Sigmoid colon (tissue), 4 donors: ENCODE measurements around the gene SYT7.

Source experiments
- EP300 ChIP-seq, 4 donors: sonication (generic); formaldehyde crosslinking; IDR thresholded peaks; one replicate each; pipeline ENCODE4 v1.6.1; 2017; ENCODE audit warnings: antibody characterized with exemption in 4 of 4
- POLR2A ChIP-seq, 2 donors: fragments of 450-650 bp; IDR thresholded peaks; one replicate each; pipeline ENCODE4 v1.6.1; 2016; ENCODE audit warnings: antibody characterized with exemption in 2 of 2, mild to moderate bottlenecking in 2 of 2, moderate library complexity in 2 of 2
- POLR2AphosphoS5 ChIP-seq, 4 donors: sonication (generic); formaldehyde crosslinking; IDR thresholded peaks; one replicate each; pipeline ENCODE4 v1.6.1; 2017; ENCODE audit warnings: antibody characterized with exemption in 4 of 4
- TF ChIP-seq, protein P1 (sequence below), 4 experiments: fragments of 450-650 bp in 3 of 4; fragments of 200-600 bp in 1 of 4; IDR thresholded peaks; one replicate each; pipeline ENCODE4 v1.5.1; 2016 to 2019; ENCODE audit warnings: antibody characterized with exemption in 4 of 4, mild to moderate bottlenecking in 3 of 4, moderate library complexity in 2 of 4

DNA sequence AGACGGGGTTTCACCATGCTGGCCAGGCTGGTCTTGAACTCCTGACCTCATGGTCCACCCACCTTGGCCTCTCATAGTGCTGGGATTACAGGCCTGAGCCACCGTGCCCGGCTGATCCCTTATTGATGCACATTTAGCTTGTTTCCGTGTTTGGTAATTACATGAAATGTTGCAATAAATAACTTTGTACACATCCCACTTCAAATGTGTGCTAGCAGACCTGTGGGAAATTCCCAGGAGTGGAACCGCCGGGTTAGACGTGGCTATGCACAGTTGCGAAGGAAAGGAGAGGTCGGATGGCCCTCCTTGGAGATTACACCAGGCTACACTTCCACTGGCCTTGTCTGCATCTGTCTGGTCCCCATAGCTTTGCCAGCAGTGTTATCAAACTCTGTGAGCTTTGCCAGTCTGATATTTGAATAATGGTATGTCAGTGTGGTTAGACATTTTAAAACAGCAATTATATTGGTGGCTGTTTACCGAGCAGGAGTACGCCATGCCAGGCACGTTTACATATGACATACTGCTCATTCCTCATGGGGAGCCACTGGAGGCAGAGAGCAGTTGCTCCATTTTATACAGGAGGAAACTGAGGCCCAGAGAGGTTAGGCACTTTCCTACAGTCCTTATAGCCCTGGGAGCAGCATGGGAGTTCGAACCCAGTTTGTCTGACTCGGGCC lies 27.2 kb upstream of the SYT7 start:
- no peak for TF ChIP-seq POLR2AphosphoS5 (IDR thresholded peaks at IDR 0.05)
- TF ChIP-seq, protein P1, sequence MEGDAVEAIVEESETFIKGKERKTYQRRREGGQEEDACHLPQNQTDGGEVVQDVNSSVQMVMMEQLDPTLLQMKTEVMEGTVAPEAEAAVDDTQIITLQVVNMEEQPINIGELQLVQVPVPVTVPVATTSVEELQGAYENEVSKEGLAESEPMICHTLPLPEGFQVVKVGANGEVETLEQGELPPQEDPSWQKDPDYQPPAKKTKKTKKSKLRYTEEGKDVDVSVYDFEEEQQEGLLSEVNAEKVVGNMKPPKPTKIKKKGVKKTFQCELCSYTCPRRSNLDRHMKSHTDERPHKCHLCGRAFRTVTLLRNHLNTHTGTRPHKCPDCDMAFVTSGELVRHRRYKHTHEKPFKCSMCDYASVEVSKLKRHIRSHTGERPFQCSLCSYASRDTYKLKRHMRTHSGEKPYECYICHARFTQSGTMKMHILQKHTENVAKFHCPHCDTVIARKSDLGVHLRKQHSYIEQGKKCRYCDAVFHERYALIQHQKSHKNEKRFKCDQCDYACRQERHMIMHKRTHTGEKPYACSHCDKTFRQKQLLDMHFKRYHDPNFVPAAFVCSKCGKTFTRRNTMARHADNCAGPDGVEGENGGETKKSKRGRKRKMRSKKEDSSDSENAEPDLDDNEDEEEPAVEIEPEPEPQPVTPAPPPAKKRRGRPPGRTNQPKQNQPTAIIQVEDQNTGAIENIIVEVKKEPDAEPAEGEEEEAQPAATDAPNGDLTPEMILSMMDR (IDR thresholded peaks at IDR 0.05) = no peak
- TF ChIP-seq POLR2A (IDR thresholded peaks at IDR 0.05) = no peak
- no peak for TF ChIP-seq EP300 (IDR thresholded peaks at IDR 0.05)
